Astrocyte of the hippocampus (primary cell): Measurements from ENCODE around the gene PDZK1IP1.
"Not testable (repeated sequence)": the region's sequence is repeated elsewhere in the genome, so short reads cannot be mapped to it uniquely, and the experiment has no call there.

Source experiments
- DNase-seq: peaks from one replicate; pipeline ENCODE4 v3.0.0; 2011; ENCODE audit warnings: low read depth, low spot score

PDZK1IP1 gene

DNA sequence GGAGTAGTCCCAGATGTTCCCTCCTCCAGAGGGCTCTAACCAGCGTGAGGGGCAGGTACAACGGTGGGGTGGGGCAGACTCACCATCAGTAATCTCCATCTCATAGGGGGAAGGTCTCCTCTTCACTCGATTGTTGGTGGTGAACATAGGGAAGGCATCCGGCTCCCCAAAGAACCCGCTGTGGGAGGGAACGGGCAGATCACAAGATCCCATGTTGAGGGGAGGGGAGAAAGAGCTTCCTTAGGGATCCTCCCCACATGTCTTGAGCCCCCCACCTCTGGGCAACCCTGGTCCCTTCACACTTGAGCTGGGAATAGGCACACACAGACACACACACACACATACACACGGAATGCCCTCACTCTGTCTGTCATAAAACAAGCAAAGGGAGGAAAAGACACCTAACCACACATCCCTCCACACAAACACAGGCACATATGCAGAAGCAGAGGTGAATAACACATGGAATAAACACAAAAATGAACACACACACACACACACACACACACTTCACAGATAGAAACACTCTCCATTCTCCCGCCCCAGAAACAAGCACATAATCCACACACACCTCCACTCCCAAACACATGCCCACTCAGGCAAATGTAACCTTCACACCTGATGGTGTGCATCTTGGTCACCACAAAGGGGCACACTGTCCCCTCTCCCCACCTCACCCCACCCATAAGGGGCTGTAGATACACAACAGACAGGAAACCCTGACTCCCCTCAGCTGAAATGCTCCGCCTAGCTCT is 34.3 kb upstream of the PDZK1IP1 start:
- DNase-seq, result no peak

- no peak for DNase-seq
Observed at GRCh38 chr1:47223174-47223920, 33.5 kb upstream of the PDZK1IP1 start.

- DNase-seq, result no peak
Observed at GRCh38 chr1:47222476-47222875, 32.6 kb upstream of the PDZK1IP1 start.

GRCh38 chr1:47219590-47220220 is 29.9 kb upstream of the PDZK1IP1 start:
- DNase-seq, result no peak

- DNase-seq, result no peak
Observed at GRCh38 chr1:47219001-47219400, 29.2 kb upstream of the PDZK1IP1 start.

- DNase-seq, result no peak
Observed at GRCh38 chr1:47216278-47217059, 26.6 kb upstream of the PDZK1IP1 start.

DNA sequence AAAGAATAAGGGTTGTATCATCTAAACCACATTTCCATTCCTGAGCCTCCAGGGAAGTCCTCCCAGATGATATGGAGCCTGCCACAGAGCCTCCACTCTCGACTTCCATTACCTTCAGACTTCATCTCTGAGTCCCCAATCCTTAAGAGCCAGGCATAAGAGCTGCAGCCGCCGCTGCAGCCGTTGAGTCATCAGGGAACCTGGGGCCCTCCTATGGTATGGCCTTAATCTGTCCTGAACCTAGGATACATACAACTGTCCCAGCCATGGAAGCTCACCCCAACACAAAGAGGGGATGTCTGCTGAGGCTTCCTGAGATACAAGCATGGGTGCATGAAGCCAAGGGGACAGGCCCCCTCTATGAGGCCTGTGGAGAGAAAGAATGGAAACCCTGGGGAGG is 25.9 kb upstream of the PDZK1IP1 start:
- DNase-seq, result no peak

GRCh38 chr1:47214549-47214948 is 24.7 kb upstream of the PDZK1IP1 start:
- DNase-seq, result no peak

- no peak for DNase-seq
Observed at GRCh38 chr1:47213230-47213963, 23.6 kb upstream of the PDZK1IP1 start.

- no peak for DNase-seq
Observed at GRCh38 chr1:47212636-47213229, 22.9 kb upstream of the PDZK1IP1 start.

DNA sequence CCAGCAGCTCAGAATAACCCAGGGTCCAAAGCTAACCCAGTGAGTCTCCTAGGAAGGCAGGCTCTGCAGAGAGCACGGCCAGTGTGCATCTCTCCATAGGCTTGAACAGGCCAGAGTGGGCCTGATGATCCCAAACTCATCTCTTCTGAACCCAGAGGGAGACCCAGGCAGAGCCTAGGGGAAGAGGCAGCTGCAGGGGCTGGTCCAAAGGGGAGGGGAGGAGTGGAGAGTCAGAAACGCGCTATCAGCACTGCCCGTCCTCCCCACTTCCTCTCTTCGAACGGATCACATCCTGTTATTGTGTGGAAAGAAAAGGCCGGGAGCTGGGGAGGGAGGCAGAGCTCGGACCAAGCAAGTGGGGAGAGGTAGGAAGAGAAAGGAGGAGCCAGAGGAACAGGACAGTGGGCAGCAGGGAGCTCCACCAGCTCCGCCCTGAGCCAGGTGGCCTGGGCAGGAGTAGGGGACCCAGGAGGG is 22.0 kb upstream of the PDZK1IP1 start:
- no peak for DNase-seq

GRCh38 chr1:47210666-47211065 is 20.8 kb upstream of the PDZK1IP1 start:
- DNase-seq, result no peak

GRCh38 chr1:47209725-47210325 is 20.0 kb upstream of the PDZK1IP1 start:
- DNase-seq, result no peak

GRCh38 chr1:47209091-47209490 is 19.3 kb upstream of the PDZK1IP1 start:
- DNase-seq, result no peak

GRCh38 chr1:47208374-47208850 is 18.6 kb upstream of the PDZK1IP1 start:
- DNase-seq, result no peak

DNA sequence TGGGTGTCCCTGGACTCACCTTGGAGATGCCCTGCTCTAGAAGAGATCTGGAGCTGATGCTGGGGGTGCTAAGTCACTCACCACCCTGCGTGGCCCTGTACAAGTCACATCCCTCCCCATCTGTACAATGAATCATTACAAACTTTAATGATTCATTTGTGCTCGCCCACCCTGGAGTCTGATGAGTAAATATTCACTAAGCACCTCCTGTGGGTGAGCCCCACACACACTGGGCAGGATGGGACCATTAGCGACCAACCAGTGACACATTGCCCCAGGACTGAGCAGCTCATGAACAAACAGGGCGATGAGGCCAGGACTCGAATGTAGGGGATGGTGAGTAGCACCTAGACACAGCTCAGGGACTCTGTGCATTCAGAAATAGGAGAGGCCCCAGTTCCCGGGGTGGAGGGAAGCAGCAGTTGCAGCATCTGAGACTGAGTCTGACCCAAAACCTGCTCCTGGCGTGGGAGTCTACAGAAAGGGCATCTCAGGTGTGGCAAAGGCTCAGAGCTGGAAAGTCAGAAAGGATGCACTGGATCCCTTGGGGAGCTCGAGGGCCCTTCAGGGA is 18.1 kb upstream of the PDZK1IP1 start:
- DNase-seq, result no peak

- no peak for DNase-seq
Observed at GRCh38 chr1:47205918-47206317, 16.1 kb upstream of the PDZK1IP1 start.

- DNase-seq, result not testable (repeated sequence)
Observed at GRCh38 chr1:47203504-47203903, 13.7 kb upstream of the PDZK1IP1 start.

- no peak for DNase-seq
Observed at GRCh38 chr1:47201179-47201578, 11.3 kb upstream of the PDZK1IP1 start.

DNA sequence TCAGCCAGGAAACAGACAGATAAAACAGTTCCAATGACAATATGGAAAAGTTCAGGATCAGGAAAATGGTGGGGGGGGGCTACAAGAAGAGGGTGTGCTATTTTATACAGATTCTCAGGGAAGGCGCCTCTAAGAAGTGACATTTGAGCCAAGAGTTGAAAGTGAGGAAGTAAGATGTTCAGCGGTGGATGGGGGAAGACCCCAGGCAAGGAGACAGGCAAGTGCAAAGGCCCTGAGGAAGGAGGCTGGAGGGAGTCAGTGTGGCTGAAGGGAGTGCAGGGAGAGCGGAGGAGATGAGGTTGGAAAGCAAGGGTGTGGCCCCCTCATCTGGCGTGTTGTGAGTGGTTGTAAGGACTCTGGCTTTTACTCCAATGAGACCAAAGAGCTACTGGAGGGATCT is 8.4 kb upstream of the PDZK1IP1 start:
- no peak for DNase-seq
